ENCODE data around the gene FBXL7.

Gene FBXL7

DNA sequence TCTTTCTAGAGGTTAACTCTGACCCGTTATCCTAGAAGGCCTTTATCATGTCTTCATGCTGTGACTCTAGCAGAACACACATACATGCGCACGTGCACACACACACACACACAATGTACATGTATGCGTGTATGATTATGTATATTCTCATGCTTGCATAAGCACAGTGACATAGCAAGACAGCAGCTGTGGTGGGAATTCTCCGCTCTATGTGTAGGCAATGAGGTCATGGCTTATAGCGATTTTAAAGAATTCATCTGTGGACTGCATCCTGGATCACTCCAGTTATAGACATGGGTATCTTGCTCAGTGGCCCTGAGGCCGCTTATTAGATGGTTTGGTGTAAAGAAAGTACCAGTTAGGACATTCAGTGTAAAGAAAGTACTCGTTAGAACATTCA is 106.2 kb downstream of the FBXL7 start:
- H3K36me3 ChIP-seq (ENCODE audit: insufficient read depth, low read length): no peaks in the 10 kb centered on the region
- H2AFZ ChIP-seq (ENCODE audit: low read length): no peak overlapping the region
- no peak overlapping the region for H3K4me2 ChIP-seq (ENCODE audit: low read depth, low read length, poor library complexity, severe bottlenecking)
- H3K9me3 ChIP-seq (ENCODE audit: insufficient read depth, low read depth, low read length): no peaks in the 10 kb centered on the region
- H3K9me2 ChIP-seq (replicated peaks; ENCODE audit: low read depth, low read length): no peaks in the 10 kb centered on the region
- H3K4me1 ChIP-seq (ENCODE audit: insufficient read depth, low read length, poor library complexity, severe bottlenecking): no peaks in the 10 kb centered on the region
- no peaks in the 10 kb centered on the region for H3F3A ChIP-seq (ENCODE audit: low read depth)
- H3K27me3 ChIP-seq (ENCODE audit: insufficient read depth, low read length, poor library complexity, severe bottlenecking): no peaks in the 10 kb centered on the region
- H3K79me2 ChIP-seq (ENCODE audit: insufficient read depth, low read length): no peaks in the 10 kb centered on the region
- no peak for TF ChIP-seq EZH2phosphoT487 (IDR thresholded peaks at IDR 0.05; ENCODE audit: borderline replicate concordance)
- TF ChIP-seq, protein P1, sequence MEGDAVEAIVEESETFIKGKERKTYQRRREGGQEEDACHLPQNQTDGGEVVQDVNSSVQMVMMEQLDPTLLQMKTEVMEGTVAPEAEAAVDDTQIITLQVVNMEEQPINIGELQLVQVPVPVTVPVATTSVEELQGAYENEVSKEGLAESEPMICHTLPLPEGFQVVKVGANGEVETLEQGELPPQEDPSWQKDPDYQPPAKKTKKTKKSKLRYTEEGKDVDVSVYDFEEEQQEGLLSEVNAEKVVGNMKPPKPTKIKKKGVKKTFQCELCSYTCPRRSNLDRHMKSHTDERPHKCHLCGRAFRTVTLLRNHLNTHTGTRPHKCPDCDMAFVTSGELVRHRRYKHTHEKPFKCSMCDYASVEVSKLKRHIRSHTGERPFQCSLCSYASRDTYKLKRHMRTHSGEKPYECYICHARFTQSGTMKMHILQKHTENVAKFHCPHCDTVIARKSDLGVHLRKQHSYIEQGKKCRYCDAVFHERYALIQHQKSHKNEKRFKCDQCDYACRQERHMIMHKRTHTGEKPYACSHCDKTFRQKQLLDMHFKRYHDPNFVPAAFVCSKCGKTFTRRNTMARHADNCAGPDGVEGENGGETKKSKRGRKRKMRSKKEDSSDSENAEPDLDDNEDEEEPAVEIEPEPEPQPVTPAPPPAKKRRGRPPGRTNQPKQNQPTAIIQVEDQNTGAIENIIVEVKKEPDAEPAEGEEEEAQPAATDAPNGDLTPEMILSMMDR (conservative IDR thresholded peaks at IDR 0.05; ENCODE audit: low read length): no peak
- no peak overlapping the region for H3K9ac ChIP-seq (ENCODE audit: low read depth, low read length, poor library complexity, severe bottlenecking)
- H4K20me1 ChIP-seq (ENCODE audit: insufficient read depth, low read length, poor library complexity, severe bottlenecking): no peaks in the 10 kb centered on the region
- no peak overlapping the region for H3K4me3 ChIP-seq (ENCODE audit: low read length, poor library complexity, severe bottlenecking)

DNA sequence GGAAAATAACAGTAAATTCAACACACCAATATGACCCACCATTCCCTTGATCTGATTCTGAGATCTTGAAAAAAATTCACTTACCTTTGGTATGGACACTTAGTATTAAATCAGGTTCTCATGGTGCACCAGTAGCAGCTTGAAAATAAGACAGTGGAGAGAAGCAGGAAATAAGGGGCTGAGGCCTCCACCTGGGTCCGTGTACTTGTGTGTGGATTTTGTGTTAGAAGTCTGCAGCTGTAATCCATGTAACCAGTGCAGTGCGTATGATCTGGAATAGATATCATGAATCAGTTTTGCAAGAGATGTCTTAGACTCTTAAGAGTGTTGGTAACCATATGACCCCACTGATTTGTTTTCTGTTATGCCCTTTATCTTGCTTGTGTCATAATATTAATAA is 107.1 kb downstream of the FBXL7 start:
- H3K9me3 ChIP-seq (ENCODE audit: insufficient read depth, low read depth, low read length): no peaks in the 10 kb centered on the region
- H3K79me2 ChIP-seq (ENCODE audit: insufficient read depth, low read length): no peaks in the 10 kb centered on the region
- no peaks in the 10 kb centered on the region for H4K20me1 ChIP-seq (ENCODE audit: insufficient read depth, low read length, poor library complexity, severe bottlenecking)
- H3K4me3 ChIP-seq (ENCODE audit: low read length, poor library complexity, severe bottlenecking): no peak overlapping the region
- no peak overlapping the region for H2AFZ ChIP-seq (ENCODE audit: low read length)
- H3K4me2 ChIP-seq (ENCODE audit: low read depth, low read length, poor library complexity, severe bottlenecking): no peak overlapping the region
- H3K27me3 ChIP-seq (ENCODE audit: insufficient read depth, low read length, poor library complexity, severe bottlenecking): no peaks in the 10 kb centered on the region
- TF ChIP-seq, protein P1 (conservative IDR thresholded peaks at IDR 0.05; ENCODE audit: low read length): no peak
- no peak for TF ChIP-seq EZH2phosphoT487 (IDR thresholded peaks at IDR 0.05; ENCODE audit: borderline replicate concordance)
- no peaks in the 10 kb centered on the region for H3K36me3 ChIP-seq (ENCODE audit: insufficient read depth, low read length)
- H3K9me2 ChIP-seq (replicated peaks; ENCODE audit: low read depth, low read length): no peaks in the 10 kb centered on the region
- H3F3A ChIP-seq (ENCODE audit: low read depth): no peaks in the 10 kb centered on the region
- no peak overlapping the region for H3K9ac ChIP-seq (ENCODE audit: low read depth, low read length, poor library complexity, severe bottlenecking)
- H3K4me1 ChIP-seq (ENCODE audit: insufficient read depth, low read length, poor library complexity, severe bottlenecking): no peaks in the 10 kb centered on the region

DNA sequence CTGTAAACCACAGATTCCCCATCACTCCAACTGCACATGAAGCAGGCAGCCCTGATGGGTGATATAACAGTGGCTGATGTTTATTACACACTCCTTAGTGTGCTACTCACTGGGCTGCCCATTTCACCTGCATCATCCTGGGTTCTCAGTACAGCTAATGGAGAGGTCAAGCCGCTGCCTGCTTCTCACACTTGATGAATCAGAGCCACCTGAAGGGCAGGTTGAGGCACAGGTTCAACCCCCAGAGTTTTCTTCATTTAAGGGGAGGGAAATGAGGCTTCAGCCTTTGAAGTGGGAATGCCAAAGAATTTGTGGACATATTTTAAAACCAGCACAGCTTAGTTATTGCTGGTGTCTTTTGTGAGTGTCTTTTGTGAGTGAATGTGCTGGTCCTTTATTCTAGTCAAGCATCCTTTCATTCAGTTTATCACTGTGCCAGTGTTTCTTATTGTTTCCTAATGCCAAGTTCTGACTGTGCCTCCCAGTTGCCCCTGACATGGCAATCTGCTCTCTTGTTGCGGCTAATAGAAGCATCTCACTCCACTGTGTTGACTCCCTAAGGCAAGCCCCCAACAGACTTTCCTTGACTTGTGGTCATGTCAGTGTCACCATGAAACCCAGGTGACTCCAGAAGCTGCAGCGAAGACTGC is 109.2 kb downstream of the FBXL7 start:
- Histone ChIP-seq H4K20me1 (ENCODE audit: insufficient read depth, low read length, poor library complexity, severe bottlenecking) (no peaks in the 10 kb centered on the region), H3K4me2 (ENCODE audit: low read depth, low read length, poor library complexity, severe bottlenecking) (no peak overlapping the region), H3K36me3 (ENCODE audit: insufficient read depth, low read length) (no peaks in the 10 kb centered on the region), H3K9ac (ENCODE audit: low read depth, low read length, poor library complexity, severe bottlenecking) (no peak overlapping the region), H3K4me3 (ENCODE audit: low read length, poor library complexity, severe bottlenecking) (no peak overlapping the region), H3K4me1 (ENCODE audit: insufficient read depth, low read length, poor library complexity, severe bottlenecking) (no peaks in the 10 kb centered on the region), H2AFZ (ENCODE audit: low read length) (no peak overlapping the region), H3K79me2 (ENCODE audit: insufficient read depth, low read length) (no peaks in the 10 kb centered on the region), H3K27me3 (ENCODE audit: insufficient read depth, low read length, poor library complexity, severe bottlenecking) (no peaks in the 10 kb centered on the region), H3F3A (ENCODE audit: low read depth) (no peaks in the 10 kb centered on the region), H3K9me3 (ENCODE audit: insufficient read depth, low read depth, low read length) (no peaks in the 10 kb centered on the region), H3K9me2 (replicated peaks; ENCODE audit: low read depth, low read length) (no peaks in the 10 kb centered on the region)
- TF ChIP-seq, protein P1 (conservative IDR thresholded peaks at IDR 0.05; ENCODE audit: low read length): no peak
